Activated T-helper 1 cell treated with Interleukin-2 at 50 U/mL for 16 hours (primary cell): ENCODE measurements around the gene TMX2.
"Not testable (repeated sequence)": the region's sequence is repeated elsewhere in the genome, so short reads cannot be mapped to it uniquely, and the experiment has no call there.

Experiments used
- DNase-seq: peaks from one replicate; pipeline ENCODE4 v3.0.0-alpha.2; 2020; ENCODE audit warnings: low read depth

TMX2 gene

GRCh38 chr11:57713835-57714234, 1.4 kb downstream of the TMX2 start:
- DNase-seq: no peak

- not testable (repeated sequence) for DNase-seq
Measured at GRCh38 chr11:57716726-57717125, 4.3 kb downstream of the TMX2 start.

GRCh38 chr11:57727185-57727584, 14.8 kb downstream of the TMX2 start:
- DNase-seq: no peak

- no peak for DNase-seq
Measured at GRCh38 chr11:57728829-57729228, 16.4 kb downstream of the TMX2 start.

GRCh38 chr11:57729479-57729878, 17.1 kb downstream of the TMX2 start:
- DNase-seq: no peak

GRCh38 chr11:57732661-57733060, 20.3 kb downstream of the TMX2 start:
- no peak for DNase-seq

- DNase-seq: no peak
Measured at GRCh38 chr11:57735619-57736298, 23.4 kb downstream of the TMX2 start.

GRCh38 chr11:57741132-57742086, 29.0 kb downstream of the TMX2 start, which contains the start of gene SELENOH:
Gene SELENOH, plus strand, starts transcription at chr11:57741491. Its CDS starts 105 bp downstream, at chr11:57741596.
- peak; percentile 85 for DNase-seq

- DNase-seq: no peak
Measured at GRCh38 chr11:57742087-57742452, 29.7 kb downstream of the TMX2 start.

GRCh38 chr11:57744357-57744756, 32.0 kb downstream of the TMX2 start:
- no peak for DNase-seq

- no peak for DNase-seq
Measured at GRCh38 chr11:57745206-57745605, 32.8 kb downstream of the TMX2 start.

- DNase-seq: no peak
Measured at GRCh38 chr11:57746920-57747319, 34.5 kb downstream of the TMX2 start.

GRCh38 chr11:57751176-57751575, 38.8 kb downstream of the TMX2 start:
- no peak for DNase-seq

- no peak for DNase-seq
Measured at GRCh38 chr11:57751676-57752253, 39.4 kb downstream of the TMX2 start, which contains the start of gene BTBD18. Gene BTBD18, minus strand, starts transcription at chr11:57751819. Its CDS starts 631 bp downstream, at chr11:57751188.

- DNase-seq: no peak
Measured at GRCh38 chr11:57752954-57753353, 40.6 kb downstream of the TMX2 start.

GRCh38 chr11:57758174-57758573, 45.8 kb downstream of the TMX2 start:
- DNase-seq: no peak

GRCh38 chr11:57761301-57762234, 49.2 kb downstream of the TMX2 start, which contains the start of gene CTNND1:
Gene CTNND1, plus strand, starts transcription at chr11:57761802. Its CDS starts 29,677 bp downstream, at chr11:57791479.
- no peak for DNase-seq

GRCh38 chr11:57762235-57762861, 50.0 kb downstream of the TMX2 start:
- DNase-seq: no peak

- no peak for DNase-seq
Measured at GRCh38 chr11:57763568-57763967, 51.2 kb downstream of the TMX2 start.

- no peak for DNase-seq
Measured at GRCh38 chr11:57764021-57764420, 51.6 kb downstream of the TMX2 start.

- DNase-seq: no peak
Measured at GRCh38 chr11:57764566-57764965, 52.2 kb downstream of the TMX2 start.
